Dedifferentiated amniotic fluid mesenchymal stem cell (primary cell): ENCODE measurements around the gene PTPRG.

Source experiments
- DNase-seq: peaks from one replicate; pipeline ENCODE4 v3.0.0-alpha.2; 2016; ENCODE audit errors: extremely low spot score

The PTPRG gene

DNA sequence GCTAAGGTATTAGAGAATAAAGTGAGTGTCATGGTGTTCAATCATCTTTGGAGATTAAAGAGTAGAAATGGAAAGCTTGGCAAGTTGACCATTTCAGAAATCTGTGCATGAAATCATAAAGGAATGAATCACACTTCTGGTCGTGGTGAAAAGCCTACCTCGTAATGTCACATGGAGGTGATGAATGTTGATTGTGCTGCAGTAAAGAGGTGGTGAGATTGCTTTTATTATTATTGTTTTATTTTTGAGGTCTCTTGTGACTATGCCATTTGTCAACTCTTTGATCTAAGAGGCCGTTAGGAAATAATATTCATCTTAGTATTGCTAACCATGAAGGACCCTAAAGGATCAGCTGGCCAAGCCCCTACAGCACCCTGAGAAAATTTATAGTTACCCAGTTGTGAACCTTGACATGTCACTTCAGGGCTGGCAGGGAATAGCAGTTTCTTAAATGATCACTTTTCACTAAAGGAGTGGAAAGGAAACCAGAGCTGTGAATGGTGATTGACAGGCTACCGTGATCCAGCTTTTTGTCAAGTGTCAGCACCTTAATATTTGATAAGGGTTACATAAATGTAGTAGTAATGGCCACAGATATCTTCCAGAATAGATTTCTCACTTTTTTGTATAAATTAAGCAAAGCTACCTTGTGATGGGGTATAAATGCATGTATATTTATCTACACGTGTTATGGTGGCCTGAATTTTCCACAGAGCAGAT lies 203.9 kb downstream of the PTPRG start:
- no peak for DNase-seq

DNA sequence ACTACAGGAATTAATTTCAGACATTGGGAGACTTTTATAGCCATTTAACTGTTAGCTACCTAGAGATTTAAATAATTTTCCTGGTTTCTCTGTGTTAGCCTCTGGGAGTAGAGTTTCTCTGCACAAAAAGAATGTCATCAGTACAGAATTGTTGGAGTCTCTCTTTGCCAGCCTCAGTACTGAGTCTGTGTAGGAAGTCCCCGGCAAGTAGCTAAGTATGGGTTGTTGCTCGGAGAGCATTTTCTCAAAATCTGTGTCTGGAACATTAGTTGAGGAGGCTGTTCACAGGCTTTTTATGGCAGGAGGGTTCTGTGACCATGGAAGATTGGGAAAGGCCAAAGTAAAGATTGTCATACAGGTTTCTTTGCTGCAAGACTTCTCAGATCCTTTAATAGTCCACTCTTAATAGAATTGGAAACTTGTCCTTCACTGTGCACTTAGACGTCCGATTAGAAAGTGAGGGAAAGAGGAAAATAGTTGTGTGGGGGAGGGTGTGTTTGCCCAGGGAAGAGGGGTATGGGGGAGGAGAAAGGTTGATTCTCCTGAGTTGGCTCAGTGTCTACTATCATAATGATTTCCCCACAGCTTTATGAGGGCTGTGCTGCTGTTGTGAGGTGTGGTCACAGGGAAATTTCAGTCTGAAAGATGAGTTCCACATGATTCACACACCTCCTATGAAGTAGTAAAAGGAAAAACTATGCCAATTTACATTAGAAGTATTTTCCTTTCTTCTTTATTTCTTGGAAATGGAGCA lies 207.1 kb downstream of the PTPRG start:
- no peak for DNase-seq

DNA sequence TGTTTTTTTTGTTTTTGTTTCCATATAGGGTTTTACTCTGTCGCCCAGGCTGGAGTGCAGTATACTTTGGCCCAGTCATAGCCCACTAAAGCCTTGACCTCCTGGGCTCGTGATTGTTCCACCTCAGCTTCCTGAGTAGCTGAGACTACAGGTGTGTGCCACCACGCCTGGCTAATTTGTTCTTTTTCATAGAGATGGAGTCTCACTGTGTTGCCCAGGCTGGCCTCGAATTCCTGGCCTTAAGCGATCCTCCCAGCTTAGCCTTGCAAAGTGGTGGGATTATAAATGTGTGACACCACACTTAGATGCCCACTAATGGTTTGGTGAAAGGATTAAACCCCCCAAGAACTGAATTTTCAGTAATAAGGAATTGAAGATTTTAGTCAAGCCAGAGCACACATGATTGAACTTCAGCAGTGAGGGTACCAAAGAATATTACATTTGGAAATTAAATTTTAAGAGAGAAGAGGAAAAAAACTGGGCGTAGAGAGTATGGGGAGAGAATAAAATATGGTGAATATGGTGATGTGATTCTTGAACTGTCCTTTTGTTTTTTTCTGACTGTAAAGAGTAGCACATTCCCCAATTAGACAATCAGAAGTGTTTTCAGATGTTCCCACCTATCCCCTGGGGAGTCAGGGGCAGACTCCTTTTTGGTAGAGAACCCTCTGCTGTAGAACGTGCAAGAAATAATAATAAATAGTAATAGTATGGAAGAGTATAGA lies 208.1 kb downstream of the PTPRG start:
- no peak for DNase-seq

DNA sequence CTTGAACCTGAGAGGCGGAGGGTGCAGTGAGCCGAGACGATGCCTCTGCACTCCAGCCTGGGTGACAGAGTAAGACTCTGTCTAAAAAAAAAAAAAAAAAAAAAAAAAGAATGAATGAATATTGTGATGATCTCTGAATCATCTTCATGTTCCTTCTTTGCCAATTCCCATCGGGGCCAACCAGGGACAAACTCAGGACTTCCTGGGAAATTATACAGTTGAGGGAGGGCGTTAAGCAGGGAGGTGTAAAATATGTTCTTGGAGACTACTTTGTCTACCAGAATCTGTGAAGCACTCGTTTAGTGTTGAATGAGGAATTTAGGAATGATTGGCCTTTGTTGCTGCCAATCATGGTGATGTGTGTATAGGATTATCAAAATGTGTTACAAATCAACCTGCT lies 210.6 kb downstream of the PTPRG start:
- DNase-seq = no peak

DNA sequence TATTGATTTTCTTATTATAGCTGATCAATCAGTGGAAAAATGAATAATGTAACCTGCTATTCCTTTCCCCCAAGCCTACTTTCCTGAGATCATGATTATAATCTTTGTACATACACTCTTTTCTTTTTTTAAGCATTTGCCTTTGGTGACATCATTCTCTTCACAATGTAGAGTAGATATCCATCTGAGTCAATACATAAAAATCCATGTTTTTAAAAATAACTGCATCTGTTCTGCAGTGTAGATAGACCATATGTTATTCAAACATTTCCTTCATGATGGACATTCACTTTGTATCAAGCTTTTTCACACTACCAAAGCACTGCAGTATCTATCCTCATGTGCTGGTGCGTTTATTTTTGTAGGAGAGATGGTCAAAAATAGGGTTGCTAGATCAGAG lies 211.1 kb downstream of the PTPRG start:
- peak; percentile 32 for DNase-seq

DNA sequence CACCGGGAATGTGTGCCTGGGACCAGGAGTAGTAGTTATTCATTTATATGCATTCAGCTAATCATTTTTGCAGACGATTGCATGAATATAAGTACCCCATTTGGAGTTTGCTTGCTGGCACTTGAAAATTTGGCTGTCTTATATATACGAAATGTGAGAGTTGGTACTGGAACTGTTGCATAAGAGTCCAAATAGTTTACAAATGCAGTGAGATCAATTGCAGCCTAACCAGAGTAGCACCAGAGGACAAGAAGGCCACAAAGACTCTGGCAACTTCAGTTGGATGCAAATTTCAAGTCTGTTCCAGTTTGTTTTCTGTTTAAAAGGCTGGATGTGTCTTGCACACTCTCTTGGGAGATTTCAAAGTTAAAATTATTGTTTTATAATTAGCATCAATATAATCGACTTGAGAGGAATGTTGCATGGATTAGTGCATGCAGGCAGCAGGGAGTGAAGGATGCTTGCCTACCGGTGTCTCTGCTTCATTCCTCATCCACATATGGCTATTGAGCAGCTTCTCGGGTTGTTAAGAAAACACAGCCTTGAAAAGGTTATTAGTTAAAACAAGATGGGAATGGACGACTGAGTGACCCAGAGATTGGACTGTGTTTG lies 213.0 kb downstream of the PTPRG start:
- no peak for DNase-seq

DNA sequence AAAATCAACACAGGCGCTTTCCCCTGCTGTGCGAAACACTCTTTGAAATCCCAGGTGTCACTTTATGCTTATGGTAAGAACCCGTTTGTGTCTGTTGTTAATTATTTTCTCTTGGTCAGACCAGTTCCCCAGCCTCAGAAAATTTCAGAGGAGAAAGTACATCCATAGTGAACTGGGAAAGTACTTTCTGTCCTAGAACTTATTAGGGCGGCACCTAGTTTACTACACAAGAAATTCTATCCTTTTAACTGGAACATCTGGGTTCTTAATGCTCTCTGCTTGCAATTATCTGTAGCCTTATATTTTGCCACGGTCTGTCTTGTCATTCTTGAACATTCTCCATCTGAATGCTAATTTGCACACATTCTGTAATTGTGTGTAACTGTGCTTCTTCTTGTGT lies 215.0 kb downstream of the PTPRG start:
- DNase-seq = no peak

DNA sequence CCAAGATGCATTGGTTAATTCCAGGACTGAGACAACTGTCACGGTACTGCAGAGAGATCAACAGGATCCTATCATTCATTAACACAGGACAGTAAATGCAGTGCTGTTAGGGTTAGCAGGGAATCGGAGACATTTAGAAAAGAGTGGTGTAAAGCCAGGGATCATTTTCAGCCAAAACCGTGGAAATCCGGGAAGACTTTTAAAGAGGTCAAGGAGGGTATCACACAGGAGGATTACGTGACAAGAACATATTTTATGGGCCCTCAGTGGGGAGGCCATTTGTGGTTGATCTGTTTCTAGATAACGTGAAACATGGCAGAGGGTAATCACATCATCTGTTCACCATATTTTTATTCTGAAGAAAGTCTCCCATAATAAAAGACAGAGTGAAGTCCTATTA lies 216.1 kb downstream of the PTPRG start:
- no peak for DNase-seq

DNA sequence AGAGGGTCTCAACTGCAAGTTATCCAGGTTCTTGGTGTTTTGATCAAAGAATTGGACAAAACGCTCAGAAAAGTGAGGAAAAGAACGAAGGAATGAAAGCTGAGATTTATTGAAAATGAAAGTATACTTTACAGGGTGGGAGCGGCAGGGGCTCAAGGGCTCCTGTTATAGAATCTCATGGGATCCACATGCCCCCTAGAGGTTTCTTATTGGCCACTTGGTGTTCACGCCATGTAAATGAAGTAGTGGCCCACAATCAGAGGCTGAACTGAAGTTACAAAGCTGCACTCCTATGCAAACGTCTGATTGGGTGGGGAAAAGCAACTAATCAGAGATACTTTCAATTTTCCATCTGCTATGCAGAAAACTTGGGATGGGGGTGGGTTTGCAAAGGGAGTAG lies 216.7 kb downstream of the PTPRG start:
- no peak for DNase-seq

DNA sequence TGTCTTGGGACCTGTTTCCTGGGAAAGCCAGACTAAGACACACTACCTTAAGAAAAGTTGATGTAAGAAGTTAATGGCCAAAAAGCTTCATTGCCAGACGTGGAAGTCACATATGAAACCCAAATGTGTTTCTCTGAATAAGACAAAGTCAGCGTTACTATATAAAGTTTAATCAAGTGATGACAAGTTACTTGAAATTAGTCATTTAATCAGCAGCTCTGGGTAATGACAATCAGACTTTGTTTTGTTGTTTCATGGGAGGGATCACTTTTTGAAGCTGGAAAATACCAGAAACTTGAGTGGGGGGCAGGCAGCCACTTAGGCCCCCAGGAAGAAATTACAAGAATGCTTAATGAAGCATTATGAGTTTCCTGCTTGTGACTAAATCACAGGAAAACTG lies 218.6 kb downstream of the PTPRG start:
- DNase-seq = no peak

DNA sequence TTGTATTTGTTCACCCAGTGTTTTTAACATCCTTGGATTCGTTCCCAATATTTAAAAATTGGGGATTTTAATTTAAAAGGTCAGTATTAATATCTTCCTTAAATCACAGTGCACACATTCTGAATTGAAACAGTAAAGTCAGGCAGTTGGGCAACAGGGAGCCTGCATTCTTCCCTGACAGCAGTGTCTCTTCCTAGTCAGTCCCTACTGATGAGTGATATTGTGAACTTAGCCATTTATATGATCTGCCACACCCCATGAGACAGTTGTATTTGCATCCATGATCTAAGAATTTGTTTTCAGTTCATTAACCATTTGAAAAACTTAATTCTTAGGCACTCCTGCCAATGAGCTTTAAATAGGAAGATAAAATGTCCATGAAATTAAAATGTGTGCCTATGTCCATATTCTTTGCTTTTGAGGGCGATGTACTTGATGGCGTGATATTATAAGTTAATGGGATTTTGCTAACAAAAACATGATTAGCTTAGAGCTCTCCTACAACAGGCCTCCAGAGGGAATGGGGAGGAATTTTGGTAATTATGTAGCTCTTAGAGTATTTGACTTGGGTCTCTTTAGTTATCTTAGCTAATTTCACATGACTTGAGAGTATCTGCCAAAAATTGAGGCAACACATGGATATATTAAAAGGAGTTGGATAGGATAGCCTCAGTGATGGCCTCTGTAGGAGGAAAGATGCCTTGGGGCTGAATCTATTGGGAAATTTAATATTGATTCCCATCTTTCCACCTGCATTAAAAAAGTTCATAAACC lies 219.3 kb downstream of the PTPRG start:
- DNase-seq = no peak

DNA sequence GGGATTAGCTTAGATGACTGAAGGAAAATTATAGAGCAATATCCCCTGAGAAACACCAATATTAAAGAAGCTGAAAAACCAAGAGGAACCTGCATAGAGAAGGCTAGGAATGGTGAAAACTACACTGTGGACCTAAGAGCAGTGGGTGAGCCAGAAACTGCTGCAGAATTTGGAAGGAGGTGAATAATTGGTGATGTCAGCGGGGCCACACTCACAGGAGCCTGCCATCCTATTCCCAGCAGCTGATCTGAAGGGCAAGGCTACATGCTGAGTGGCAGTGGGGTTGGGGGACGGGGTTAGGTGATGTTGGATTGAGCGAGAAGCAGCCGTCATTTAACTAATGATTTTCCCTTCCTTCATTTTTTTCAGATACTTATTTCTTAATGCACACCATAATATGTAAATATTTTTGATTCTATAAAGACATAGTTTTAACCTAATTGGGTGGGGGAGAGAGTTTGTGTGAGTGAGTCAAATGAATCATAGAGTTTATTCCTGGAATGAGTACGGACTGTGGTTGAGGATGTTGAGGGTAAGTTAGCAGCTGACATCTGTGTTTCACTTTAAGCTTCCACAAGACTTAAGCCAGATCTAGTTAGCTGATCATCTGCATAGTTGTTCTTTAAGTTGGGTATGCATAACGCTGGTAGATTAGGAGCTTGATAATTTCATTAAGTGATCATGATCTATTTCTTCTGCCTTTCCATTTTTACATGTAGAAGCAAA lies 222.8 kb downstream of the PTPRG start:
- peak; percentile 27 for DNase-seq

DNA sequence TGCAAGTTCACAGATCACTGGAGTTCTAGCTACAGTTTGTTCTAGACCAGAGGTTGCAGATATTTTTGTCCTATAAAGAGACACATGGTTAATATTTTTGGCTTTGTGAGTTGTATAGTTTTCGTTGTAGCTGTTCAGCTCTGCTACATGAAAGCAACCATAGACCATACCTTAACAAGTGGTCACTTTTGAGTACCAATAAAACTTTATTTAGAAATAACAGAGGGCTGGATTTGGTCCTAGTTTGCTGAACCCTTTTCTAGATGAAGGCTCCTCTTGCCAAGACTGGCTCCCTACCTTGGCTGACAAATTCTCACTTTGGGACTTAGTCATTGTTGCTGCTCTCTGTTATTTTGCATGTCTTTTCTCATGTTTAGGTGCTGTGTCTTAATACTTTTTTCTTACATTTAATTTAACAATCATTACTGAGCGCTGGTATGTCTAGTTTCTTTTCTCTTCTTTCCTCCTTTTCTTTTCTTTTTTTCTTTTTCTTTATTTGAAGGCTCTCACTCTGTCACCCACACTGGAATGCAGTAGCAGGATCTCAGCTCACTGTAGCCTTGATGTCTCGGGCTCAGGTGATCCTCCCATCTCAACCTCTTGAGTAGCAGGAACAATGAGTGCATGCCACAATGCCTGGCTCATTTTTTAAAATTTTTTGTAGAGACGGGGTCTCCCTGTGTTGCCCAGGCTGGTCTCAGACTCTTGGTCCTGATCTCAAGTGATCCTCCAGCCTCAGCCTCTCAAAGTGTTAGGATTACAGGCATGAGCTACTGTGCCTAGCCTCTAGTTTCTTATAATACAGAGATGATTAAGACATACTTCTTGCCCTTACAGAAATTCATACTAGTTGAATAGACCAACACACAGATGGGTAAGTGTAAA lies 227.5 kb downstream of the PTPRG start:
- DNase-seq = no peak

DNA sequence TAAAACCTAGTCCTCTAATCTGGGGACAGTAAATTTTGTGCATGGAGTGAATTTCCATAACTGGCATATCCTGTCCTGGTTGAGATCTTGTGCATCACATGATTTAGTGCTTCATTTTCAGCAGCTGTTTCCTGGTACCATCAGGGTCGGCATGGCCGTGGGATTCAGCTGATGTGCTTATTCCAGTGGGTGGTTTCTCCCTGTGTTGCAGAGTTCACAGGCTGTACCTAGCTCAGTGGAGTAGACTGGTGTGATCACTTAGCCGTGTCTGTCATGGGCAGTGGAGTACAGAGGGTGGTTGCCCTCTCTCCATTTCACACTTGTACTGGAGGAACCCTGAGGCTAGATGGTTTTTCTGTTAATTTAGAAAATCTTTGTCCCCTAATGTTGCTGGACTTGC lies 228.5 kb downstream of the PTPRG start:
- DNase-seq = no peak

DNA sequence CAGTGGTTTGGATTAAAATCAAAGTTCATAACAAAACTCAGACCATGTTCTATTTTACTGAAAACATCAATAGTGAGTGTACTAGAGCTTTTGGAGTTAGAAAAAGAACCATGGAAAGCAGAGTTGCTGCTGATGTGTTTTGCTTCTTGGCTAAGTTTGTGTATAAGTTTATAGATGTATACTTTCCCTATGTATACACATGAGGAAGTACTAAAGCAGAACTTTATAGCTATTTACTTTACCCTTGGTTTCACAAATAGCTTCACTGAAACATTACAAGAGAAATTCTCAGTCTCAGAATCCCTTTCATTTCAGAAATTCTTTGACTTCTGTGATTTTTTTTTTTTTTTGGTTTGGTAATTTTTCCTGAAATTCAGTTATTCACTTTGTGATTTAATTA lies 229.0 kb downstream of the PTPRG start:
- no peak for DNase-seq

DNA sequence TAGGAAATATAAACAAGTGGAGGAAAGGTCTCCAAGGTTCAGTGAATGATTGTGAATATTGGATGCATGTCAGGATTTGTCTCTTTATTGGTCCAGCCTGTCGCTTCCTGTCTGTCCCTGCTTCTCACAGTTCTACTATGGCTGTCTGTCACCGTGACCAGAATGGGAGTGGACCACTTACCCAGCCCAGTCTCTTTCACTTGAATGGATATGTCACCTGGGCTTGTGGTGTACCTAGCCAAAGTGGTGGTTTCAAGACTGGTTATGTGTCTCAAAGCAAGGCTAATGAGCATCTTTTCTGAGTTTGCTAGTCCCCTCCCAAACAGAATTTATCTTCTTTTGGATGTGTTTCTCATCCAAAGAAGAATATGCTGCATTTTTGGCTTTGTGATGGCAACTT lies 231.7 kb downstream of the PTPRG start:
- DNase-seq = no peak

DNA sequence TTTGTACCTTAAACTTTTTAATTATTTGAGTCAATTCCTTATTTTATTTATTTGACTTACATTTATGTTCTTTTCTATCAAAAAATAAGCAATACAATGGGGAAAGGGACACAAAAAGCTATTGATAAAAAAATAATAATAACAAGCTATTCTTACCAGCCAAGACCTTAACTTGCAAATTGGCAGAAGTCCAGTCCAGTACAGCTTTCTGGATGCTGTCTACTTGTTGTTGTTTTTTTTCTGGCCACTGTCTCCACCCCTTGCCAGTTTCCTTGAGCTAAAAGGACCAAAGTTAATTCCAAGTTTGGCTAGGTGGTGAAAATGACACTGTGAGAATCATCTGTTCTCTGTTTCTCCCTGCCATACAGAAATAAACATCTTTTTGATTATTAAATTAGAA lies 232.2 kb downstream of the PTPRG start:
- DNase-seq = no peak

DNA sequence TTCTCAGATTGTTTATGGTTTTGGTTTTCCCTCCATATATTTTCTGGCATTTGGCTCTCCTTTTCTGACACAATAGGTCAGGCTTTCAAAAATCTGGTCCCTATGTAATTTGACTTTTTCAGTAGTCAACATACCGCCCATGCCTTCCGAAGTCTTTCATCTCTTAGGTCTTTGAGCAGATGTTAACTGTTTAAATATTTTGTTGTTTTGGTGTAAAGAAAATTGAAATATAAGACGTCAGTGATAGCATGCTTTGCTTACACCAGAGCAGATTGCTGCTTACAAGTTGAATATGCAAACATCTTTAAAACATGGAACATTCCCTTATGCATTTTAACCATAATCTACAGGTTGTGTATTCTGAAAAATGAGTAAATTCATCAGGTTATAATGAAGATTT lies 233.0 kb downstream of the PTPRG start:
- no peak for DNase-seq

DNA sequence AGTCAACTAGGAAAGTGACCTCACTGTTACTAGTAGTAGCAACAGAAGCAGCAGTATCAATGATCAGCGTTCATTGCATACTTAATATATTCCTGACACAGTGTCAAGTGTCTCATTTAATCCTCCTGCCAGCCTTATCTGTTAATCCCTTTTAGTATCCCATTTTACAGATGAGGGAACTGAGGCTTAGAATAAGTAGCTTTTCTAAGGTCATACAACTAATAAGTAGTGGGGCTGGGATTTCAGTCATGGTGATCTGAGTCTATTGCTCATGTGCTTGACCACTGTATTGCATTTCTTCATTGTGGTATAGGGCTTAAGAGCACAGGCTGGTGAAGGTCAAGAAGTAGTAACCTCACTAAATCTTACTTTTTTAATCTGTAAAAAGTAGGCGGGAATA lies 233.6 kb downstream of the PTPRG start:
- no peak for DNase-seq

DNA sequence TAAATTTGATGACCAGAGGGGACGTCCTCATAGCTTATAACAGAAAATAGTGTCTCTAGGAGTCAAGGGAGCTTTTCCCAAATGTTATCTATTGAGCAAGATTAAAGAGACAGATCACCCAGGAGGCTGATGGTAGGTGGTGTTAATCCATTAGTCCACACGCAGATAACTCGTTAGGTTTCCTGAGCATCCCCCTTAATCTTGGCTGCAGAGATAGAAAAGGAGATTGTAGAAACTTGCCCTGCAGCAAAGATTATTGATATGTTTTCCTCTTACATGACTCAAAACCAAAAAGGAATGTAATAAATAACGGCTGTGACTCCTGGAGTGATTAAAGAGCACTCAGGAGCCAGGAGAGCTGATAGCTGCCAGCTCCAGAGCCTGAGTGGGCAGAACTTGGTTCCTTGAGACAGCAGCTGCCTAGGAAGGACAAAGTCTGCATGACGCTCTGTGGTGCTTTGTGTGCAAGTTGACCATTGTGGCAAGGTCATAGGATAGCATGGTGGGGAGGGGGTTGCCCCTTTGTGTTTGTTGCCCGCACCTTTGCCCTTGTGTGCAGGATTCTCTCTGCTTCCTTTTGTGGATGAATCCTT lies 234.8 kb downstream of the PTPRG start:
- no peak for DNase-seq
